CD4-positive, alpha-beta T cell treated with Interleukin-10 for 1 hour (primary cell): ENCODE measurements around the gene FARSA.

Experiments used
- DNase-seq: peaks from one replicate; pipeline ENCODE4 v3.0.0-alpha.2; 2020

Gene FARSA

GRCh38 chr19:12888006-12888603 lies 45.4 kb downstream of the FARSA start:
- DNase-seq: no peak

DNA sequence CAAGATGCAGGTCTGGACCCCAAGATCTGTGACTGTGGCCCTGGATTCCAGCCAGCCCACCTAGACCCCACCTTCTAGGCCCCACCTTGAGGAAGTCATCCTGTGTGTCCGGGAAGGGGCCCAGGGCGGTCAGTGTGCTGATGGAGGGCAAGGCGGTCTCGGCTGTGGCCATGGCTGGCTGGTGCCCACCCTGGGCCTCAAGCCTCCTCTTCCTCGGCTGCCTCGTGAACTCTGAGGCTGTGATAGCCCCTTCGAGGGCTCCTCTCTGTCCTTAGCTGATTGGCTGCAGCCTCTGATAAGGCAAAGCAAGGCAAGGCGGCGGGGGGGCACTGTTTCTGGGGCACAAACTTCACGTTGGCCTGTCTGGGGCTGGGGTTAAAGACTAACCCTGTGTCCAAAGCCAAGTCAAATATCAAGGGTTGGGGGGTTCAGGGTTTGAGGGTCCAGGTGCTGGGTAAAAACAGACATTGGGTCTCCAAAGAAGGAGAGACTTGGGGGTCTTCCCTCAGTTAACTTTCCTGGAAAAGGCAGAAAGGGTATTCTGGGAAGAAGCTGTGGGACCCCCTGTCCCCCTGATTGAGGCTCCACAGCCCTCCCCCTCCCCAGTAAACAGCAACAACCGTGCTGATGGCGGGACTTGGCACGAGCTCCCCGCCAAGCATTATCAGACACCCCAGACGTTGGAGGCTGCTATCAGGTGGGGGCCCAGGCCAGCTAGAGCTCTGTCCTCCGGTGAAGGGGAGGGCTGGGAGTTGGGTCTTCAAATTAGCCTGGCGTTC lies 46.4 kb downstream of the FARSA start, which contains the start of gene KLF1:
TSS of gene KLF1 (minus strand) at position 233 of the 779 bp plus-strand sequence. CDS start at position 172, 61 bp downstream.
- no peak for DNase-seq

DNA sequence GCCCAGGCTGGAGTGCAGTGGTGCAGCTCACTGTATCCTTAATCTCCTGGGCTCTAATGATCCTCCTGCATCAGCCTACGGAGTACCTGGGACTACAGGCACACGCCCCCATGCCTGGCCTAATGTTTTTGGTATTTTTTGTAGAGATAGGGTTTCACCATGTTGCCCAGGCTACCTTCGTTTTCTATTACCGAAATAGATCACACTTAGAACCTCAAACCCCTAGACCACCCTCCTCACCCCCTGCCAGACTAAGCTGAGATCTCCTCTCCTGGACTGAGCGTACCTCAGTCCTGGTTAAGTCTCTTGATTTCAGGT lies 46.9 kb downstream of the FARSA start:
- DNase-seq: no peak

- DNase-seq: no peak
Observed at GRCh38 chr19:12885749-12886650, 47.5 kb downstream of the FARSA start.

DNA sequence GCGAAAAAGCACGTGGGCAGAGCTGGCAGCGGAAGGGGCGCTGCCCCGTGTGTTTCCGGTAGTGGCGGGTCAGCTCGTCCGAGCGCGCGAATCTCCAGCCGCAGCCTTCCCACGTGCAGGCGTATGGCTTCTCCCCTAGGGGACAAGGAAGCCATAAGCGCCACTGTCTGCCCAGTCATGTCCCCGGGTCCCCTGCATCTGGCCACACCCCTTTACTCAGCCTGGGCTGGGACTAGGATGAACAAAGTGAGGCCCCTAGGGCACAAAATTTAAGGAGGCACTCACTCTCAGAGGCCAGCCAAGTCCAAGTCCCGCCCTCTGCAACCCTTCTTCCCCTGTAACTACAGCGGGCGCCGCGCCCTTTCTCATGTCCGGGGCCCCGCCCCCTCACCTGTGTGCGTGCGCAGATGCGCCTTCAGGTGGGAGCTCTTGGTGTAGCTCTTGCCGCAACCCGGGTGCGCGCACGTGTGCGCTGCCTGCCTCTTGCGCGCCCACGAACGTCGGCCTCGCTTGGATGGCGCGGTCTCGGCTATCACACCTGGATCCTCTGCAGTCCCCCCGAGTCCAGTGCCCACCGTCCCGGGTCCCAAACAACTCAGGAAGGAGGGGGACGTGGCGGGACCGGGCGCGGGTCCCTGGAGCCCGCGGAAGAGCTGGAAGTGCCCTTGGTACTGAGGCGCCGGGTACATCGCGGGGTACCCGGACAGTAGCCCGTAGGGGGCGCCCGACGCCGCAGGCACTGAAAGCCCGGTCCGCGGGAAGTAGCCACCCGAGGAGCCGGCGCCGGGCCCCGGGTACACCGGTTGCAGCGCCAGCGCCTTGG lies 48.4 kb downstream of the FARSA start:
- peak; percentile 92 for DNase-seq

GRCh38 chr19:12884627-12884925 lies 48.9 kb downstream of the FARSA start:
- no peak for DNase-seq

DNA sequence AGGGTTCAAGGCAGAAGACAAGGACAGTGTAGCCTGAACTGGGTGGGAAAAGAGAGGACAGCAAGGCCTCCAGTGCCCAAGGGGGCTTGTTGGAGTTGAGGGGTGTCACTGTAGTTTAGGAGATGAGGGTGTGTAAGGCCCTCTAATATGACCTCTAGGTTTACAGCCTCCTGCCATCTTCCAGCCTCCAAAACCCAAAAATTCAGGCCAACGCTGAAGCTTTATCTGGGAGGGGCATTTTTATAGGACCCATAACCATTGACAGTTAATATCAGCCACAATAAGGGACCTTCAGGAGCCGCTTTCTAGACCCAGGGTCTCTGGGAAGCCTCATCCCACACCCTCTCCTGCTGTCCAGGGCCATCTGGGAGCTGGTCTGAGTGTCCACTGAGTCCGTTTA lies 49.3 kb downstream of the FARSA start:
- no peak for DNase-seq

DNA sequence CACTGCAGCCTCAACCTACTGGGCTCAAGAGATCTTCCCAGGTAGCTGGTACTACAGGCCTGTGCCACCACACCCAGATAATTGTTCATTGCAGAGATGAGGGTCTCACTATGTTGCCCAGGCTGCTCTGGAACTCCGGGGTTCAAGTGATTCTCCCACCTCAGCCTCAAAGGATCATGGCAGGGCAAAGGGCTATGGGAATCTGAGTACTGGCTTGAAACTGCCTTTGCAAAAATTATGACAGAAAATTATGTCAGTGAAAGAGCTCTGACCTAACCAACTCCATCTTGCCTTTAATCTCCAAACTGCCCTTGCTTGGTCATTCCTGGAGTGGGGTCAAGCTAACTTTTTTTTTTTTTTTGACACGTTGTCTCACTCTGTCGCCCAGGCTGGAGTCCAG lies 50.9 kb downstream of the FARSA start:
- DNase-seq: no peak

- peak; percentile 90 for DNase-seq
Observed at GRCh38 chr19:12881172-12881808, 52.2 kb downstream of the FARSA start, which contains the start of gene DNASE2. Gene DNASE2, minus strand, starts transcription at chr19:12881449. Its CDS starts 74 bp downstream, at chr19:12881375.

DNA sequence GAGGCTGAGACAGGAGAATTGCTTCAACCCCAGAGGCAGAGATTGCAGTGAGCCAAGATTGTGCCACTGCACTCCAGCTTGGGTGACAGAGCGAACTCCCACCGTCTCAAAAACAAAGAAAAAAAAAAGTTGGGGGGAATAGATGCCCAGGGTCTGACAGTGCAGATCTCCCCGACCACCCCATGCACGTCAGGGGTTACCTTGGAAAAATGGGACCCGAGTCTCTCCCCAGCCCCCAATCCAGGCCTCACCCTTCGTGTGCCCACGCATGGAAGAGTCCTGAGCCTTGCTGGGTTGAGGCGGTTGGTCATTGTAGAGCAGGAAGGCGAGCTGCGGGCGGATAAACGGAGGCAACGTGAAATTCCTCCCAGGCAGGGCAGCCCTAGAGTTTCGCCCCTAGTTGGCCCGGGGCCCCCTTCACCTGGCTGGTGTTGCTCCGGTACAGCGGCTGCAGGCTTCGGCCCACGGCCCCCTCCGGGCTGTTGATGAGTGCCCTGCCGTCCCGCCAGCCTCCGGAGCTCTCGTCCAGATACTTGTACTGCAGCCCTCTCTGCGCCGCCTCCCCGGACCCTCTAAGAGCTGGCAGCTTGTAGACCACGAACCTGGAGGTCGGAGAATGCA lies 52.9 kb downstream of the FARSA start:
- no peak for DNase-seq

DNA sequence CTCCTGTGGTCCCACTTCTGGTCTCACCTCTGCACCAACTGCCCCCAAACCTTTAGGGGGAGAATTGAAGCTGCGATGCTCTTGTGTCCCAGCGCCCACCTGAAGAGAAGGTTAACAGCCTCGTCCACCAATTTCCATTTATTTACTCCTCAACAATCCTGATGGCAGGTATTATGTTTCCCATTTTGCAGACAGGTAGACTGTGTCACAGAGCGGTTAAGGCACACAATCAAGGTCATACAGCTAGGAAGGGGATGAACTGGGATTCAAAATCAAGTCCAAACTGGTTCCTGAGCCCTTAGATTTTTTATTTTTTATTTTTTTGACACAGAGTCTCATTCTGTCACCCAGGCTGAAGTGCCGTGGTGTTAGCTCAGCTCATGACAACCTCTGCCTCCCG lies 58.4 kb downstream of the FARSA start:
- DNase-seq: no peak

DNA sequence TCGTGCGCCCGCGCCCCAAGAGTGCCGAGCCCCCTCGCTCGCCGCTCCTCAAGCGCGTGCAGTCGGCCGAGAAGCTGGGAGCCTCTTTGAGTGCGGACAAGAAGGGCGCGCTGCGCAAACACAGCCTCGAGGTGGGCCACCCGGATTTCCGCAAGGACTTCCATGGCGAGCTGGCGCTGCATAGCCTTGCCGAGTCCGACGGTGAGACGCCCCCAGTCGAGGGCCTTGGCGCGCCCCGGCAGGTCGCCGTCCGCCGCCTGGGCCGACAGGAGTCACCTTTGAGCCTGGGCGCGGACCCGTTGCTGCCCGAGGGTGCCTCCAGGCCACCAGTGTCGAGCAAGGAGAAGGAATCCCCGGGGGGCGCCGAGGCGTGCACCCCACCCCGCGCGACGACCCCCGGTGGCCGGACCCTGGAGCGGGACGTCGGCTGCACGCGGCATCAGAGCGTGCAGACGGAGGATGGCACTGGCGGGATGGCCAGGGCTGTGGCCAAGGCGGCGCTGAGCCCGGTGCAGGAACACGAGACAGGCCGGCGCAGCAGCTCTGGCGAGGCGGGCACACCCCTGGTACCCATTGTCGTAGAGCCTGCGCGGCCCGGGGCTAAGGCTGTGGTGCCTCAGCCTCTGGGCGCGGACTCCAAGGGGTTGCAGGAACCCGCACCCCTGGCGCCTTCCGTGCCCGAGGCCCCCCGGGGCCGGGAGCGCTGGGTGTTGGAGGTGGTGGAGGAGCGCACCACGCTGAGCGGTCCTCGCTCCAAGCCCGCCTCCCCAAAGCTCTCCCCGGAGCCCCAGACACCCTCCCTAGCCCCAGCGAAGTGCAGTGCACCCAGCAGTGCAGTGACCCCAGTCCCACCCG lies 59.4 kb downstream of the FARSA start:
- no peak for DNase-seq

DNA sequence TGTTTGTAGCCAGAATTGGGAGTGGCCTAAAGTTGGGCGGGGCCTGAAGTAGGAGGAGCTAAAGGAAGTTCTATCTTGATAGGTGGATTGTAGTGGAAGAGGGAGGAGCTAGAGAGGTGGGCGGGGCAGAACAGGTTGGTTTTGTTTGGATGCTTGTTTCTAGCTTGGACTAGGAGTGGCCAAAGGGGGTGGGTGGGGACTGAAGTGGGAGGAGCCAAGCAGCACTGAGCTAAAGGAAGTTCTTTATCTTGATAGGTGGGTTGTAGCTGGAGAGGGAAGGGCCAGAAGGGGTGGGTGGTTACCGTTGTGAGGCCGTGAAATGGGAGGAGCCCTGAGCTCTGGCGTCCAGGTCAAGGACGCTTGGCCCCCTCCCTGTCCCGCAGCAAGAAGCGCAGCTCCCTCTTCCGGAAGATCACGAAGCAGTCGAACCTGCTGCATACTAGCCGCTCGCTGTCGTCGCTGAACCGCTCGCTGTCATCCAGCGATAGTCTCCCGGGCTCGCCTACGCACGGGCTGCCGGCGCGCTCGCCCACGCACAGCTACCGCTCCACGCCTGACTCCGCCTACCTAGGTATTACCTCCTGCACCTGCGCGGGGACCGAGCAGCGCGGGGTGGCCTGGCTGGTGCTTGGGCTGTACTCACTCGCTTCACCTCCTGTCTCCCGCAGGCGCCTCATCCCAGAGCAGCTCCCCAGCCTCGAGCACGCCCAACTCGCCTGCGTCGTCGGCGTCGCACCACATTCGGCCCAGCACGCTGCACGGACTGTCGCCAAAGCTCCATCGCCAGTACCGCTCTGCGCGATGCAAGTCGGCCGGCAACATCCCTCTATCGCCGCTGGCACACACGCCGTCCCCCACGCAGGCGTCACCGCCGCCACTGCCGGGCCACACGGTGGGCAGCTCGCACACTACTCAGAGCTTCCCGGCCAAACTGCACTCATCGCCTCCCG lies 60.3 kb downstream of the FARSA start:
- peak; percentile 84 for DNase-seq
